ENCODE data around the gene MYO5B. TPM values are rescaled to one million over a fixed set of nuclear protein-coding genes. Genes with fewer than 3 reads are reported as not detected.

Gene MYO5B
- total and polyA plus RNA-seq, 2 of the 4 experiments (the other 2 are of a cell fraction) = 0.24 to 0.54 TPM

- POLR2A ChIA-PET (ENCODE audit: unreplicated experiment) = no interaction called here
- H3K9me1 ChIP-seq (ENCODE audit: insufficient read depth, low read length) = no peaks in the 10 kb centered on the region
- DNase-seq = no peak
- no peak overlapping the region for H4K91ac ChIP-seq (ENCODE audit: insufficient read depth, low read depth, low read length)
- no peak overlapping the region for H3K18ac ChIP-seq (ENCODE audit: low read depth, low read length)
- H3K79me1 ChIP-seq (ENCODE audit: low read depth in 1 of 2, low read length in 2 of 2) = no peaks in the 10 kb centered on the region
- WGBS, 2 experiments (ENCODE audit: extremely low coverage in 2 of 2, insufficient read length in 1 of 2) = 80% methylated on average over 1 of the region's 2 CpGs; no CpG with 5 or more reads in 1 of the 2 experiments
- TF ChIP-seq CTCF (conservative IDR thresholded peaks at IDR 0.05; ENCODE audit: low read depth, low read length) (no peak), NFE2L2 (IDR thresholded peaks at IDR 0.05; ENCODE audit: low read depth, low read length) (no peak), CHD1 (IDR thresholded peaks at IDR 0.05; ENCODE audit: low read depth, low read length) (no peak)
- H3K4me2 ChIP-seq (ENCODE audit: low read depth, low read length) = no peak overlapping the region
- H3K36me3 ChIP-seq (ENCODE audit: control insufficient read depth, insufficient read depth, low read length) = no peaks in the 10 kb centered on the region
- no peak for ATAC-seq (ENCODE audit: low read depth)
- no peak overlapping the region for H3K4ac ChIP-seq (ENCODE audit: low read depth, low read length)
- no peak overlapping the region for H2AK5ac ChIP-seq (ENCODE audit: low read depth, low read length)
- in situ Hi-C loops (cut with MboI; ENCODE audit: low sequenced_read_pairs) (no loop called here), dilution Hi-C loops (cut with HindIII; ENCODE audit: low sequenced_read_pairs, unreplicated experiment) (no loop called here), intact Hi-C loops (cut with micrococcal nuclease) (no loop called here)
- H3K4me1 ChIP-seq (ENCODE audit: control insufficient read depth, insufficient read depth, low read length) = no peaks in the 10 kb centered on the region
- no peak overlapping the region for H2AK9ac ChIP-seq (replicated peaks; ENCODE audit: low read depth, low read length, poor library complexity)
- H2BK120ac ChIP-seq (ENCODE audit: low read depth, low read length) = no peak overlapping the region
- no peak overlapping the region for H2BK15ac ChIP-seq (ENCODE audit: low read depth, low read length)
- H3K4me3 ChIP-seq (ENCODE audit: insufficient read depth, low read depth, low read length) = no peak overlapping the region
- no peaks in the 10 kb centered on the region for H3K9me3 ChIP-seq (ENCODE audit: control insufficient read depth, insufficient read depth, low read length)
- H3K23ac ChIP-seq (ENCODE audit: low read depth, low read length) = no peak overlapping the region
- CTCF ChIA-PET = no interaction called here
- H4K20me1 ChIP-seq (ENCODE audit: insufficient read depth, low read length) = no peaks in the 10 kb centered on the region
- no TSS peak for BruUV-seq (replicated peaks)
- no peak overlapping the region for H4K5ac ChIP-seq (ENCODE audit: low read depth, low read length)
- H2AFZ ChIP-seq (replicated peaks; ENCODE audit: low read length, poor library complexity) = no peak overlapping the region
- no peak overlapping the region for H2BK20ac ChIP-seq (ENCODE audit: low read depth, low read length)
- H2BK5ac ChIP-seq (ENCODE audit: low read depth, low read length, poor library complexity, severe bottlenecking) = no peak overlapping the region
- no peak overlapping the region for H3K14ac ChIP-seq (replicated peaks; ENCODE audit: low read depth, low read length)
- no peak overlapping the region for H3K9ac ChIP-seq (ENCODE audit: low read depth, low read length)
- no peak overlapping the region for H4K8ac ChIP-seq (ENCODE audit: low read depth in 2 of 2, low read length in 2 of 2)
- H3K27ac ChIP-seq (ENCODE audit: insufficient read depth, low read length) = no peak overlapping the region
- no peak overlapping the region for H3K56ac ChIP-seq (ENCODE audit: extremely low read depth, insufficient read depth, low read length)
- peaks cover 8% of the 10 kb centered on the region for H3K27me3 ChIP-seq (ENCODE audit: control insufficient read depth, insufficient read depth, low read length)
Observed at GRCh38 chr18:50002781-50003180, 192.2 kb downstream of the MYO5B start.

Data from IMR-90 (cell line).